Kasumi-1 (cell line): Measurements from ENCODE around the gene TGIF2LY.
"Not testable (repeated sequence)": the region's sequence is repeated elsewhere in the genome, so short reads cannot be mapped to it uniquely, and the experiment has no call there.

Source experiments
- DNase-seq, 2 experiments: peaks; one replicate each; lab custom pipeline; 2025; lab: John Stamatoyannopoulos, UW

Gene TGIF2LY

GRCh38 chrY:3578767-3579166, at the start of gene TGIF2LY:
Gene TGIF2LY, plus strand, starts transcription at chrY:3579067. Its CDS starts 178 bp downstream, at chrY:3579245.
- DNase-seq: not testable (repeated sequence)
